Measurements from ENCODE around the gene ZNF57. TPM values are rescaled to one million over a fixed set of nuclear protein-coding genes. Genes with fewer than 3 reads are reported as not detected.
"Not testable (repeated sequence)": the region's sequence is repeated elsewhere in the genome, so short reads cannot be mapped to it uniquely, and the experiment has no call there.

The ZNF57 gene
- polyA plus RNA-seq, 1 donor from 2014 or later: 2.9 TPM

GRCh38 chr19:2957160-2957559 lies 56.4 kb downstream of the ZNF57 start:
- Mint-ChIP-seq H3K9me3 (no peaks in the 10 kb centered on the region), H3K27me3 (peaks cover 3% of the 10 kb centered on the region), H3K36me3 (peaks cover 3% of the 10 kb centered on the region), H3K4me1 (peaks cover 3 to 9% (median 4%) of the 10 kb centered on the region in 3 donors), H3K4me3 (no peak overlapping the region), H3K27ac (peak overlapping the region in 2 of 3 donors; percentile 67)

- Mint-ChIP-seq H3K4me1 (peaks cover 4 to 11% (median 7%) of the 10 kb centered on the region in 3 donors), H3K27me3 (peaks cover 4% of the 10 kb centered on the region), H3K36me3 (peaks cover 3% of the 10 kb centered on the region), H3K27ac (no peak overlapping the region), H3K4me3 (no peak overlapping the region), H3K9me3 (no peaks in the 10 kb centered on the region)
Measured at GRCh38 chr19:2960120-2960519, 59.4 kb downstream of the ZNF57 start.

GRCh38 chr19:2962018-2962670 lies 61.4 kb downstream of the ZNF57 start:
- Mint-ChIP-seq H3K4me1 (peaks cover 4 to 14% (median 10%) of the 10 kb centered on the region in 3 donors), H3K27me3 (peaks cover 4% of the 10 kb centered on the region), H3K27ac (peak overlapping the region in 2 of 3 donors; percentile 2 to 32), H3K36me3 (peaks cover 3% of the 10 kb centered on the region), H3K9me3 (no peaks in the 10 kb centered on the region), H3K4me3 (peak overlapping the region in 2 of 4 donors; percentile 7 to 58)

- Mint-ChIP-seq H3K4me1 (peaks cover 4 to 17% (median 14%) of the 10 kb centered on the region in 3 donors), H3K27ac (no peak overlapping the region)
Measured at GRCh38 chr19:2963122-2963521, 62.4 kb downstream of the ZNF57 start.

DNA sequence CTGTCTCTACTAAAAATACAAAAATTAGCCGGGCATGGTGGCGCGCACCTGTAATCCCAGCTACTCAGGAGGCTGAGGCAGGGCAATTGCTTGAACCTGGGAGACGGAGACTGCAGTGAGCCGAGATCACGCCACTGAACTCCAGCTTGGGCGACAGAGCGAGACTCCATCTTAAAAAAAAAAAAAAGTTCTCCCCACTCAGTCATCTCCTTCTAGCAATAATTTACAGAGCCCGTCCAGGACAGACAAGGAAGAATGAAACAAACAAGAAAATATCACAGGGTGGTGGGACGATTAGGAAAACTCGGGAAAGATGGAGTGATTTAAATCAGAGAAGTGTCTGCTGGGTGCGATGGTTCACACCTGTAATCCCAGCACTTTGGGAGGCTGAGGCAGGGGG lies 62.9 kb downstream of the ZNF57 start:
- not testable (repeated sequence) for H3K36me3 Mint-ChIP-seq, H3K9me3 Mint-ChIP-seq, H3K4me3 Mint-ChIP-seq, H3K27me3 Mint-ChIP-seq, H3K27ac Mint-ChIP-seq
- H3K4me1 Mint-ChIP-seq: peaks cover 4 to 20% (median 16%) of the 10 kb centered on the region in 3 donors

More at GRCh38 chr19:2963122-2963521, 62.4 kb downstream of the ZNF57 start:
- peaks cover 6% of the 10 kb centered on the region for H3K27me3 Mint-ChIP-seq
- H3K9me3 Mint-ChIP-seq: no peaks in the 10 kb centered on the region
- H3K4me3 Mint-ChIP-seq: no peak overlapping the region
- H3K36me3 Mint-ChIP-seq: peaks cover 3% of the 10 kb centered on the region

- Mint-ChIP-seq H3K4me1 (peaks cover 4 to 20% (median 16%) of the 10 kb centered on the region in 3 donors), H3K36me3 (peaks cover 3% of the 10 kb centered on the region), H3K27ac (no peak overlapping the region), H3K27me3 (peaks cover 8% of the 10 kb centered on the region), H3K9me3 (no peaks in the 10 kb centered on the region), H3K4me3 (no peak overlapping the region)
Measured at GRCh38 chr19:2964874-2965273, 64.1 kb downstream of the ZNF57 start.

- no peaks in the 10 kb centered on the region for H3K36me3 Mint-ChIP-seq
- peak overlapping the region in 1 of 4 donors; percentile 49 for H3K4me3 Mint-ChIP-seq
- peaks cover 0 to 16% (median 10%) of the 10 kb centered on the region in 3 donors for H3K4me1 Mint-ChIP-seq
- H3K27me3 Mint-ChIP-seq: peaks cover 11% of the 10 kb centered on the region
- H3K9me3 Mint-ChIP-seq: no peaks in the 10 kb centered on the region
- H3K27ac Mint-ChIP-seq: peak overlapping the region in 1 of 3 donors; percentile 80
Measured at GRCh38 chr19:2967972-2968371, 67.2 kb downstream of the ZNF57 start.

Other genes with a start within 250 kb of the ZNF57 start
- 74.6 TPM for gene GNG7, start 198.2 kb upstream of the ZNF57 start, polyA plus RNA-seq
- 0.64 TPM for gene DIRAS1, start 179.6 kb upstream of the ZNF57 start, polyA plus RNA-seq
- gene SLC39A3, start 160.9 kb upstream of the ZNF57 start, polyA plus RNA-seq: 86.9 TPM
- gene SGTA, start 117.7 kb upstream of the ZNF57 start, polyA plus RNA-seq: 44.2 TPM
- gene THOP1, start 115.4 kb upstream of the ZNF57 start, polyA plus RNA-seq: 54.4 TPM
- 4.7 TPM for gene ZNF554, start 81.1 kb upstream of the ZNF57 start, polyA plus RNA-seq
- 6.3 TPM for gene ZNF555, start 59.5 kb upstream of the ZNF57 start, polyA plus RNA-seq
- not detected for gene ZNF556, start 33.6 kb upstream of the ZNF57 start, polyA plus RNA-seq
- 1.7 TPM for gene ZNF77, start 44.0 kb downstream of the ZNF57 start, polyA plus RNA-seq
- gene TLE6, start 76.6 kb downstream of the ZNF57 start, polyA plus RNA-seq: 0.16 TPM
- 0.56 TPM for gene TLE2, start 128.4 kb downstream of the ZNF57 start, polyA plus RNA-seq
- 443 TPM for gene TLE5, start 161.6 kb downstream of the ZNF57 start, polyA plus RNA-seq
- gene GNA11, start 193.4 kb downstream of the ZNF57 start, polyA plus RNA-seq: 0.30 TPM
- not detected for gene GNA15, start 235.1 kb downstream of the ZNF57 start, polyA plus RNA-seq